Activated CD8-positive, alpha-beta T cell treated with anti-CD3 and anti-CD28 coated beads, Interleukin-2, amount 10 ng/mL, durations not matched to agents 7 days and 5 days (primary cell): ENCODE results near the gene C6orf118. TPM values are rescaled to one million over a fixed set of nuclear protein-coding genes. Genes with fewer than 3 reads are reported as not detected.

ENCODE experiments used
- ATAC-seq: fragments of 150-1000 bp; cut with Tn5 transposase; one replicate; pipeline ENCODE4 v1.10.0; 2021; ENCODE audit warnings: moderate library complexity
- CTCF ChIA-PET: fragments of 350-600 bp; sonication (Branson Sonifier 250); formaldehyde crosslinking; loops from one replicate; lab custom pipeline; 2021; ENCODE audit warnings: antibody characterized with exemption; lab: Charles Lee
- POLR2A ChIA-PET: fragments of 350-600 bp; sonication (Branson Sonifier 250); formaldehyde crosslinking; loops from one replicate; lab custom pipeline; 2021; ENCODE audit warnings: antibody characterized with exemption; lab: Charles Lee
- DNase-seq: peaks from one replicate; pipeline ENCODE4 v3.0.0-alpha.2; 2020
- H3K27ac Mint-ChIP-seq: one replicate; pipeline ENCODE4 v1.8.0; 2021; ENCODE audit warnings: mild to moderate bottlenecking, mixed read lengths
- H3K27me3 Mint-ChIP-seq: one replicate; pipeline ENCODE4 v1.8.0; 2021; ENCODE audit warnings: low read depth, mixed read lengths
- H3K36me3 Mint-ChIP-seq: one replicate; pipeline ENCODE4 v1.8.0; 2021; ENCODE audit warnings: low read depth, mixed read lengths
- H3K4me1 Mint-ChIP-seq: one replicate; pipeline ENCODE4 v1.8.0; 2021; ENCODE audit warnings: low read depth, mixed read lengths
- H3K4me3 Mint-ChIP-seq: one replicate; pipeline ENCODE4 v1.8.0; 2021; ENCODE audit warnings: mild to moderate bottlenecking, mixed read lengths
- H3K9me3 Mint-ChIP-seq: one replicate; pipeline ENCODE4 v1.8.0; 2022; ENCODE audit warnings: mixed read lengths; ENCODE audit not compliant: insufficient read depth
- total RNA-seq, 2 experiments: library from RNA; stranded (reverse); gene quantifications; one replicate each; pipeline ENCODE4 v1.2.3, GENCODE V29; 2021

The C6orf118 gene
- total RNA-seq: not detected

- H3K36me3 Mint-ChIP-seq: no peaks in the 10 kb centered on the region
- no peak for ATAC-seq
- ChIA-PET CTCF (no interaction called here), POLR2A (no interaction called here)
- H3K9me3 Mint-ChIP-seq: no peaks in the 10 kb centered on the region
- H3K27me3 Mint-ChIP-seq: no peaks in the 10 kb centered on the region
- H3K27ac Mint-ChIP-seq: no peak within 1 kb of the TSS
- H3K4me3 Mint-ChIP-seq: no peak within 1 kb of the TSS
- peaks cover 3% of the 10 kb centered on the region for H3K4me1 Mint-ChIP-seq
- DNase-seq: no peak
These were observed at the start of gene C6orf118 for GRCh38 chr6:165308926-165309731. C6orf118 (minus strand) TSS chr6:165309605; CDS start chr6:165309586, 19 bp downstream.

- Mint-ChIP-seq H3K4me3 (no peak overlapping the region), H3K36me3 (no peaks in the 10 kb centered on the region), H3K27ac (no peak overlapping the region), H3K9me3 (peaks cover 9% of the 10 kb centered on the region), H3K4me1 (no peaks in the 10 kb centered on the region), H3K27me3 (no peaks in the 10 kb centered on the region)
- ChIA-PET CTCF (no interaction called here), POLR2A (no interaction called here)
- no peak for ATAC-seq
- no peak for DNase-seq
These were observed 36.3 kb upstream of the C6orf118 start for GRCh38 chr6:165345700-165346099.

DNA sequence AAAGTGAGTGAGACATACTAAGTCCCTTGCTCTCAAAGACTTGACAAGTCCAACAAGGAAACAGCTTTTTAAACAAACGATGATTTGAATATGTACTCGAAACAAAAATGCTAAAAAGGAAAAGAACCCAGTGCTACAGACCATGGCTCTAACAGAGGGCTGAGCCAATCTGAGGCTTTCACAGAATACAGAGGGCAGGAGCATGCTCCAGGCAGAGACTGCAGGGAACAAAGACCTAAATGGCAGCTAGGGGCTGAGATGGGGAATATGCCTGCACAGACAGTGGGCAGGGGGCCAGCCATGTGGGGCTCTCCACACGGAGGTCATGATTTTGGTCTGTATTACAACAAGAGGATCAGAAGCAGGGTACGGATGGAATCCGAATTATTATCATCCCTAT, 31.1 kb upstream of the C6orf118 start:
- ATAC-seq (no peak), DNase-seq (no peak)
- H3K4me3 Mint-ChIP-seq: no peak overlapping the region
- ChIA-PET CTCF (no interaction called here), POLR2A (no interaction called here)
- no peaks in the 10 kb centered on the region for H3K27me3 Mint-ChIP-seq
- no peaks in the 10 kb centered on the region for H3K36me3 Mint-ChIP-seq
- H3K9me3 Mint-ChIP-seq: no peaks in the 10 kb centered on the region
- no peak overlapping the region for H3K27ac Mint-ChIP-seq
- H3K4me1 Mint-ChIP-seq: no peaks in the 10 kb centered on the region

- Mint-ChIP-seq H3K4me1 (no peaks in the 10 kb centered on the region), H3K36me3 (no peaks in the 10 kb centered on the region), H3K27ac (no peak overlapping the region), H3K9me3 (peaks cover 8% of the 10 kb centered on the region), H3K27me3 (no peaks in the 10 kb centered on the region), H3K4me3 (no peak overlapping the region)
- POLR2A ChIA-PET: no interaction called here
- CTCF ChIA-PET: no interaction called here
- DNase-seq (no peak), ATAC-seq (no peak)
These were observed 16.2 kb upstream of the C6orf118 start for GRCh38 chr6:165325609-165326008.

- ATAC-seq (no peak), DNase-seq (no peak)
- Mint-ChIP-seq H3K4me3 (no peak overlapping the region), H3K27ac (no peak overlapping the region), H3K9me3 (peaks cover 20% of the 10 kb centered on the region), H3K4me1 (no peaks in the 10 kb centered on the region), H3K27me3 (no peaks in the 10 kb centered on the region), H3K36me3 (no peaks in the 10 kb centered on the region)
- POLR2A ChIA-PET: no interaction called here
- CTCF ChIA-PET: no interaction called here
These were observed 12.2 kb upstream of the C6orf118 start for GRCh38 chr6:165321555-165322145.

- Mint-ChIP-seq H3K9me3 (peaks cover 20% of the 10 kb centered on the region), H3K27ac (no peak overlapping the region), H3K4me1 (no peaks in the 10 kb centered on the region), H3K27me3 (no peaks in the 10 kb centered on the region), H3K36me3 (no peaks in the 10 kb centered on the region), H3K4me3 (no peak overlapping the region)
- ATAC-seq (no peak), DNase-seq (no peak)
- CTCF ChIA-PET: no interaction called here
- POLR2A ChIA-PET: no interaction called here
These were observed 11.7 kb upstream of the C6orf118 start for GRCh38 chr6:165321150-165321549.

DNA sequence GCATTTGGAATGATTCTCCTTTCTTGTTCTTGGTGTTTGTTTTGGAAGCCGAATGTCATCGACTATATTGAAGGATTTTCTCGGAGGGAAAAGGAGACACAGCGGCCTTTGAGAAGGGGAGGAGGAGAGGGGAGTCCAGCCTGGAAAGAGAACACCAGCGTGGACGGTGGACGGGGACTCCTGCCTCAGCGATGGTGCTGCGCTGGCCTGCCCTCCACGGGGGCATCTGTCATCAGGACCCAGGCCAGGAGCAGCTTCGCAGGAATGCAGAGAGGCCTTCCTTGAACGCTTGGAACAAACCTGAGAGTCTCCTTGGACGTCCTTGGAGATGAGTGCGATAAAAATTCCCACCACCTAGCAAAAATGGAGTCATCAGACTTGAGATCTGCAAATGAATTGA, 8.3 kb upstream of the C6orf118 start:
- DNase-seq: no peak

GRCh38 chr6:165306955-165307354, 2.5 kb downstream of the C6orf118 start:
- Mint-ChIP-seq H3K27ac (no peak overlapping the region), H3K4me3 (no peak overlapping the region), H3K36me3 (no peaks in the 10 kb centered on the region), H3K4me1 (peaks cover 3% of the 10 kb centered on the region), H3K27me3 (no peaks in the 10 kb centered on the region), H3K9me3 (no peaks in the 10 kb centered on the region)
- DNase-seq: no peak
- ATAC-seq: no peak
- CTCF ChIA-PET: no interaction called here
- POLR2A ChIA-PET: no interaction called here

More for the DNA sequence above, 8.3 kb upstream of the C6orf118 start:
- Mint-ChIP-seq H3K27ac (no peak overlapping the region), H3K4me3 (no peak overlapping the region), H3K36me3 (no peaks in the 10 kb centered on the region), H3K9me3 (peaks cover 16% of the 10 kb centered on the region), H3K4me1 (no peaks in the 10 kb centered on the region), H3K27me3 (no peaks in the 10 kb centered on the region)
- no peak for ATAC-seq
- ChIA-PET CTCF (no interaction called here), POLR2A (no interaction called here)

DNA sequence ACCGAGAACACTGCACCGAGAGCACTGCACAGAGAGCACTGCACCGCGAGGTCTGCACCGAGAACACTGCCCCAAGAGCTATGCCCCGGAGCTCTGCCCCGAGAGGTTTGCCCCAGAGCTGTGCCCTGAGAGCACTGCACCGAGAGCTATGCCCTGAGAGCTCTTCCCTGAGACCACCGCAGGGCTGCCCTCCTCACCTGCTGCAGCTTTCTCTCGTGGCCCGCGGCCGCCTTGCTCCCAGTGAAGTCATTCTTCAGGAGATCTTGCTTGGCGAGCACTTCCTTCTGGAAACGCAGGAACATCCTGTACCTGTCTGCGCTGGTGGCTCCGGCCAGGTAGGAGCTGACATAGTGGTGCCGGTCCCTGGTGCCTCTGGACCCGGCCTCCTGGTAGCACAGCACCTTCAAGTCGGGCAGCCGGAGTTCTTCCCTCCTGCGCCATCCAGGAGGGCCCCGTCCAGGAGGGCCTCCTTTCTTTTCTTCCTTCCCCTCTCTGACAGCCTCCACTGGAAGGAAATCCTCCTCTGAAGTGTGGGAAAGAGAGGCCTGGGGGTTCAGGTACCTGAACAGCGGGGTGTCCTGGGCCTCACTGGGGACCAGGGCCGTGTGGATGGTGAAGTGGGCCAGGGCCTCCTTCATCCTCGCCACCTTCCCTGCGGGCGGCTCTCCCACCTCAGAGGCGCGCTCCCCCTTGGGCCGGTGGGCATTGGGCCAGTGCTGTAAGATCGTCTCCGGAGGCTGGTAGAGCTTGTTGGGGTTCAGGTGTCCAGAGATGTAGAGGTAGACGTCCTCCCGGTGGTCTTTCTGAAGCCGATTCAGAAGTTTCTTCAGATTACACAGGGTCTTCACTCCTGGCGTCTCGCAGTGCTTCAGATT, 7.8 kb downstream of the C6orf118 start:
- POLR2A ChIA-PET: no interaction called here
- no peak for DNase-seq
- Mint-ChIP-seq H3K36me3 (no peaks in the 10 kb centered on the region), H3K27me3 (no peaks in the 10 kb centered on the region), H3K9me3 (peaks cover 2% of the 10 kb centered on the region), H3K4me1 (no peaks in the 10 kb centered on the region), H3K27ac (no peak overlapping the region), H3K4me3 (no peak overlapping the region)
- CTCF ChIA-PET: no interaction called here
- no peak for ATAC-seq

GRCh38 chr6:165300422-165300936, 8.9 kb downstream of the C6orf118 start:
- H3K9me3 Mint-ChIP-seq: peaks cover 2% of the 10 kb centered on the region
- ChIA-PET POLR2A (no interaction called here), CTCF (no interaction called here)
- ATAC-seq: no peak
- no peaks in the 10 kb centered on the region for H3K4me1 Mint-ChIP-seq
- no peaks in the 10 kb centered on the region for H3K27me3 Mint-ChIP-seq
- no peaks in the 10 kb centered on the region for H3K36me3 Mint-ChIP-seq
- H3K4me3 Mint-ChIP-seq: no peak overlapping the region
- no peak for DNase-seq
- H3K27ac Mint-ChIP-seq: no peak overlapping the region

DNA sequence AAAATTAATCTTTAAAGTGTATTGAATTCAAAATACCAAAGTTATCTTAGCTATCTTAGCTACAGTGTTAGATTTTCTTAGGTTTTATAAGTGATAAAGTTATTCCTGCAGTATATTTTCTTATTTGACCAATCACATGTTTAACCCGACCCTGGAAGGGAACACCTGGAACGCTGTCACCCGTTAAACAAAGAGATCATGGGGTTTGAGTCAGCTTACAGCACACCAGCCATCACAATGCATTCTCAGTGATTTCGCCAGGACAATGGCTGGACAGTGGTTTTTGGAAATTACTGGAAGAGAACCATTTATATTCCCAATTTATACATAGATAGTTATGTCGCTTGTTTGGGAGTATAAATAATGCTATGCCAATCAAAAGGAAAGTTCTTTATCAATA, 10.5 kb downstream of the C6orf118 start:
- no peaks in the 10 kb centered on the region for H3K27me3 Mint-ChIP-seq

DNA sequence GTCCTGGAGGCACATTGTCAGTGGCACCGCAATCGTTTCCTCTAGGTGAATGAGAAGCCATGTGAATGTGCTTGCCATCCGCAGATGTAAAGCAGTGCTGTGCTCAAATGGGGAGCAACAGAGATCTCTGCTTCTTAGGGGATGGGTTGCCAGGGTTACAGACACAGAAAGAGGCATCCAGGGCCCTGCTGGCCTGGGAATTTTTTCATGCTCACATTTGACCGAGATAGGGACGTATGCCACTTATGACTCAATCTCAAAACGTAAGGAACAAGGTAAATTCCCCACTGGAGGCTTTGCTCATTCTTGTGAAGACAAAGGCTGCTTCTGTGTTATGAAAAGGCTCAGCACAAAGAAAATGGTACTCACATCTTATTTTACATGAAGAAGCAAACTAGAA, 11.0 kb downstream of the C6orf118 start:
- Mint-ChIP-seq H3K27ac (no peak overlapping the region), H3K36me3 (no peaks in the 10 kb centered on the region), H3K9me3 (peaks cover 4% of the 10 kb centered on the region), H3K4me1 (no peaks in the 10 kb centered on the region), H3K4me3 (no peak overlapping the region), H3K27me3 (no peaks in the 10 kb centered on the region)
- no peak for DNase-seq
- POLR2A ChIA-PET: no interaction called here
- CTCF ChIA-PET: no interaction called here
- ATAC-seq: no peak

More for the DNA sequence above, 10.5 kb downstream of the C6orf118 start:
- Mint-ChIP-seq H3K4me1 (no peaks in the 10 kb centered on the region), H3K27ac (no peak overlapping the region), H3K36me3 (no peaks in the 10 kb centered on the region), H3K9me3 (peaks cover 2% of the 10 kb centered on the region), H3K4me3 (no peak overlapping the region)
- POLR2A ChIA-PET: no interaction called here
- CTCF ChIA-PET: no interaction called here
- no peak for DNase-seq
- ATAC-seq: no peak
